MCF 10A (cell line): ENCODE results near the gene ETV2. TPM values are rescaled to one million over a fixed set of nuclear protein-coding genes. Genes with fewer than 3 reads are reported as not detected.

Experiments used
- BruUV-seq: library from RNA; stranded (reverse); fragments of 400-500 nt; replicated peaks from 2 replicates; lab custom pipeline; 2021; lab: Mats Ljungman, UMichigan
- CTCF ChIA-PET: fragments of 300-600 bp; sonication (Branson Sonifier 250); formaldehyde crosslinking; extraction: SDS; loops from one replicate; lab custom pipeline; 2021; ENCODE audit warnings: antibody characterized with exemption, inconsistent platforms; lab: Yijun Ruan, JAX
- POLR2A ChIA-PET: fragments of 300-600, 350-650 bp; sonication (Branson Sonifier 250); formaldehyde crosslinking; extraction: SDS; loops from one replicate; lab custom pipeline; 2020; ENCODE audit warnings: antibody characterized with exemption, inconsistent platforms; lab: Yijun Ruan, JAX
- DNase-seq: peaks from one replicate; pipeline ENCODE4 v3.0.0-alpha.2; 2018; ENCODE audit not compliant: unreplicated experiment
- H3K27ac Mint-ChIP-seq: one replicate; pipeline ENCODE4 v1.8.0; 2022; ENCODE audit warnings: mild to moderate bottlenecking, low read depth, mixed read lengths; ENCODE audit not compliant: unreplicated experiment
- H3K27me3 Mint-ChIP-seq: one replicate; pipeline ENCODE4 v1.8.0; 2022; ENCODE audit warnings: mixed read lengths; ENCODE audit not compliant: insufficient read depth, unreplicated experiment
- H3K36me3 Mint-ChIP-seq: one replicate; pipeline ENCODE4 v1.8.0; 2022; ENCODE audit warnings: mild to moderate bottlenecking, moderate library complexity, mixed read lengths; ENCODE audit not compliant: insufficient read depth, unreplicated experiment
- H3K4me1 Mint-ChIP-seq: one replicate; pipeline ENCODE4 v1.8.0; 2022; ENCODE audit warnings: mixed read lengths; ENCODE audit not compliant: insufficient read depth, unreplicated experiment
- H3K4me3 Mint-ChIP-seq: one replicate; pipeline ENCODE4 v1.8.0; 2022; ENCODE audit warnings: mild to moderate bottlenecking, moderate library complexity, mixed read lengths; ENCODE audit not compliant: unreplicated experiment
- H3K9me3 Mint-ChIP-seq: one replicate; pipeline ENCODE4 v1.8.0; 2022; ENCODE audit warnings: mixed read lengths; ENCODE audit not compliant: unreplicated experiment
- CTCF ChIP-seq: fragments of 200-600 bp; IDR thresholded peaks from one replicate; pipeline ENCODE4 v1.8.0; 2022; ENCODE audit warnings: antibody characterized with exemption, mild to moderate bottlenecking; ENCODE audit not compliant: unreplicated experiment
- intact Hi-C: fragments of 100-400 bp; cut with micrococcal nuclease; formaldehyde crosslinking; loops from 2 replicates; pipeline ENCODE4 v1.14.1; 2022
- total RNA-seq: library from RNA; stranded (reverse); gene quantifications from 2 replicates; pipeline ENCODE4 v1.2.3, GENCODE V29; 2022

The ETV2 gene
- total RNA-seq, 1 experiment from 2014 or later = 0.44 TPM

- Mint-ChIP-seq H3K36me3 (peaks cover 18% of the 10 kb centered on the region), H3K4me1 (no peaks in the 10 kb centered on the region), H3K27ac (peak within 1 kb of the TSS; percentile 81), H3K27me3 (no peaks in the 10 kb centered on the region), H3K4me3 (peak within 1 kb of the TSS; percentile 82), H3K9me3 (peaks cover 7% of the 10 kb centered on the region)
- BruUV-seq = no TSS peak
- TF ChIP-seq CTCF = no peak
- intact Hi-C loops = no loop called here
- CTCF ChIA-PET = interaction anchor here (0.5 to 2.0 kb wide), 4 partner anchors 23 to 242 kb away, joined by 3 to 17 read pairs (median 4); no protein-coding TSS in a partner anchor
- POLR2A ChIA-PET = interaction anchor here (0.6 to 3.1 kb wide), 13 partner anchors 14 to 676 kb away, joined by 3 to 12 read pairs (median 3); partner anchors contain the start of genes COX6B1 and UPK1A
- DNase-seq = peak; percentile 92
Observed at GRCh38 chr19:35612559-35613321, 28.8 kb upstream of the ETV2 start, which contains the start of gene HAUS5. HAUS5 (plus strand) TSS chr19:35612735; CDS start chr19:35612795, 60 bp downstream.

- Mint-ChIP-seq H3K9me3 (peaks cover 3% of the 10 kb centered on the region), H3K36me3 (peaks cover 18% of the 10 kb centered on the region), H3K27me3 (no peaks in the 10 kb centered on the region), H3K27ac (no peak overlapping the region), H3K4me1 (no peaks in the 10 kb centered on the region), H3K4me3 (peak overlapping the region; percentile 82)
- intact Hi-C loops = no loop called here
- ChIA-PET CTCF (interaction anchor here (0.5 to 2.0 kb wide), 3 partner anchors 63 to 79 kb away, joined by 3 to 17 read pairs (median 4); no protein-coding TSS in a partner anchor), POLR2A (interaction anchor here (0.6 to 3.1 kb wide), 5 partner anchors 14 to 366 kb away, joined by 3 to 12 read pairs (median 7); partner anchors contain the start of gene COX6B1)
- no peak for DNase-seq
- no peak for TF ChIP-seq CTCF
- BruUV-seq = TSS peak; percentile 42
Observed at GRCh38 chr19:35613574-35613973, 28.0 kb upstream of the ETV2 start.

GRCh38 chr19:35615036-35615435 lies 26.5 kb upstream of the ETV2 start:
- Mint-ChIP-seq H3K9me3 (no peaks in the 10 kb centered on the region), H3K36me3 (peaks cover 18% of the 10 kb centered on the region), H3K27ac (no peak overlapping the region), H3K4me3 (no peak overlapping the region), H3K27me3 (no peaks in the 10 kb centered on the region), H3K4me1 (no peaks in the 10 kb centered on the region)
- intact Hi-C loops = no loop called here
- no TSS peak for BruUV-seq
- no peak for TF ChIP-seq CTCF
- POLR2A ChIA-PET = interaction anchor here (0.8 to 2.0 kb wide), 2 partner anchors 14 to 33 kb away, joined by 3 to 6 read pairs; partner anchors contain the start of genes COX6B1 and RBM42
- DNase-seq = no peak
- CTCF ChIA-PET = no interaction called here

- Mint-ChIP-seq H3K4me1 (no peaks in the 10 kb centered on the region), H3K9me3 (no peaks in the 10 kb centered on the region), H3K27ac (no peak overlapping the region), H3K36me3 (peaks cover 14% of the 10 kb centered on the region), H3K4me3 (no peak overlapping the region), H3K27me3 (no peaks in the 10 kb centered on the region)
- CTCF ChIA-PET = interaction anchor here (0.7 kb wide), 1 partner anchor 72 kb away, joined by 4 read pairs; no protein-coding TSS in a partner anchor
- no peak for TF ChIP-seq CTCF
- no peak for DNase-seq
- intact Hi-C loops = no loop called here
- BruUV-seq = no TSS peak
- POLR2A ChIA-PET = no interaction called here
Observed at GRCh38 chr19:35618857-35619256, 22.7 kb upstream of the ETV2 start.
